GM23338 (cell line): Measurements from ENCODE around the gene SORCS3. TPM values are rescaled to one million over a fixed set of nuclear protein-coding genes. Genes with fewer than 3 reads are reported as not detected.

ENCODE experiments used
- ATAC-seq: fragments of 200-7000 bp; cut with Tn5 transposase; 3 replicates; pipeline ENCODE4 v1.9.1; 2020
- DNase-seq: peaks from one replicate; pipeline ENCODE4 v3.0.0-alpha.2; 2015; ENCODE audit warnings: low spot score
- H2AFZ ChIP-seq: fragments of 200-600 bp; sonication (generic); 2 replicates; pipeline ENCODE4 v1.8.0; 2016; ENCODE audit warnings: antibody characterized with exemption, mild to moderate bottlenecking, moderate library complexity
- H3F3A ChIP-seq: fragments of 200-600 bp; sonication (generic); replicated peaks from 2 replicates; pipeline ENCODE4 v1.8.0; 2017; ENCODE audit warnings: antibody characterized with exemption, mixed run types, low read depth
- H3K27ac ChIP-seq: fragments of 200-600 bp; sonication (generic); 2 replicates; pipeline ENCODE4 v1.6.1; 2016; ENCODE audit warnings: low read depth
- H3K27me3 ChIP-seq: fragments of 200-600 bp; sonication (generic); 2 replicates; pipeline ENCODE4 v1.8.0; 2016; ENCODE audit warnings: mild to moderate bottlenecking, mixed run types, moderate library complexity; ENCODE audit not compliant: insufficient read depth
- H3K36me3 ChIP-seq: fragments of 200-600 bp; sonication (generic); 2 replicates; pipeline ENCODE4 v1.8.0; 2016; ENCODE audit warnings: mild to moderate bottlenecking; ENCODE audit not compliant: insufficient read depth
- H3K4me1 ChIP-seq: fragments of 200-600 bp; sonication (generic); 2 replicates; pipeline ENCODE4 v1.8.0; 2016; ENCODE audit warnings: mild to moderate bottlenecking, moderate library complexity; ENCODE audit not compliant: insufficient read depth
- H3K4me2 ChIP-seq: fragments of 200-600 bp; sonication (generic); 2 replicates; pipeline ENCODE4 v1.7.1; 2017; ENCODE audit warnings: mixed run types
- H3K4me3 ChIP-seq: fragments of 200-600 bp; sonication (generic); 2 replicates; pipeline ENCODE4 v1.6.1; 2016; ENCODE audit warnings: mixed run types
- H3K79me2 ChIP-seq: fragments of 200-600 bp; sonication (generic); replicated peaks from 2 replicates; pipeline ENCODE4 v1.8.0; 2017; ENCODE audit warnings: mild to moderate bottlenecking; ENCODE audit not compliant: insufficient read depth
- H3K9me2 ChIP-seq: fragments of 200-600 bp; sonication (generic); 2 replicates; pipeline ENCODE4 v1.8.0; 2017; ENCODE audit not compliant: insufficient read depth
- H4K20me1 ChIP-seq: fragments of 200-600 bp; sonication (generic); replicated peaks from 2 replicates; pipeline ENCODE4 v1.8.0; 2017; ENCODE audit warnings: mild to moderate bottlenecking; ENCODE audit not compliant: insufficient read depth
- H3K27ac Mint-ChIP-seq: 2 replicates; pipeline ENCODE4 v1.8.0; 2020; ENCODE audit warnings: inconsistent platforms, mild to moderate bottlenecking, moderate library complexity, mixed read lengths
- H3K27me3 Mint-ChIP-seq: 3 replicates; pipeline ENCODE4 v1.8.0; 2022; ENCODE audit warnings: low read depth, mild to moderate bottlenecking, moderate library complexity, mixed read lengths, inconsistent platforms; ENCODE audit not compliant: insufficient read depth, poor library complexity
- H3K36me3 Mint-ChIP-seq: 3 replicates; pipeline ENCODE4 v1.8.0; 2021; ENCODE audit warnings: low read depth, mild to moderate bottlenecking, inconsistent platforms, moderate library complexity, mixed read lengths
- H3K4me1 Mint-ChIP-seq: 3 replicates; pipeline ENCODE4 v1.8.0; 2020; ENCODE audit warnings: mild to moderate bottlenecking, inconsistent platforms, mixed read lengths
- H3K4me3 Mint-ChIP-seq: 3 replicates; pipeline ENCODE4 v1.8.0; 2021; ENCODE audit warnings: moderate library complexity, mild to moderate bottlenecking, inconsistent platforms, mixed read lengths
- H3K9me3 Mint-ChIP-seq: 3 replicates; pipeline ENCODE4 v1.8.0; 2020; ENCODE audit warnings: moderate library complexity, mild to moderate bottlenecking, inconsistent platforms, mixed read lengths
- CREB1 ChIP-seq: fragments of 250-450 bp; sonication (Bioruptor Pico); IDR thresholded peaks from 2 replicates; pipeline ENCODE4 v1.5.0; 2020; ENCODE audit warnings: low read depth, mild to moderate bottlenecking, moderate library complexity
- EZH2 ChIP-seq: fragments of 200-600 bp; sonication (generic); IDR thresholded peaks from one replicate; pipeline ENCODE4 v1.8.0; 2017; ENCODE audit warnings: antibody characterized with exemption, mild to moderate bottlenecking, low read depth; ENCODE audit not compliant: unreplicated experiment
- EZH2phosphoT487 ChIP-seq: fragments of 200-600 bp; sonication (generic); IDR thresholded peaks from one replicate; pipeline ENCODE4 v1.8.1; 2018; ENCODE audit warnings: antibody characterized with exemption; ENCODE audit not compliant: unreplicated experiment
- JUNB ChIP-seq: IDR thresholded peaks from one replicate; pipeline ENCODE4 v1.6.1; 2016; ENCODE audit warnings: antibody characterized with exemption; ENCODE audit not compliant: unreplicated experiment
- NANOG ChIP-seq: IDR thresholded peaks from 2 replicates; pipeline ENCODE4 v1.6.1; 2016; ENCODE audit warnings: antibody characterized with exemption, borderline replicate concordance
- POLR2AphosphoS5 ChIP-seq: IDR thresholded peaks from 2 replicates; pipeline ENCODE4 v1.6.1; 2016; ENCODE audit warnings: antibody characterized with exemption, low read depth
- STAT1 ChIP-seq: IDR thresholded peaks from one replicate; pipeline ENCODE4 v1.6.1; 2016; ENCODE audit warnings: antibody characterized with exemption; ENCODE audit not compliant: unreplicated experiment
- ZNF114 ChIP-seq: fragments of 250-450 bp; sonication (Bioruptor Pico); IDR thresholded peaks from 2 replicates; pipeline ENCODE4 v1.5.0; 2020; ENCODE audit warnings: mild to moderate bottlenecking, moderate library complexity
- ZNF331 ChIP-seq: fragments of 250-450 bp; sonication (Bioruptor Pico); IDR thresholded peaks from 2 replicates; pipeline ENCODE4 v1.5.0; 2020; ENCODE audit warnings: low read depth, mild to moderate bottlenecking, moderate library complexity
- polyA plus RNA-seq: library from polyadenylated mRNA; unstranded; fragments of >200 nt; fragmentation: Nextera tagmentation; extraction: Ambion mirVana; gene quantifications from 2 replicates; pipeline ENCODE4 v1.2.1, GENCODE V29; 2016
- total RNA-seq: library from RNA; depleted of rRNA; stranded (reverse); fragments of >200 nt; shearing (Covaris generic); gene quantifications from 2 replicates; pipeline ENCODE4 v1.2.3, GENCODE V29; 2014
- TF ChIP-seq, protein P1 (sequence below): IDR thresholded peaks from one replicate; pipeline ENCODE4 v1.6.1; 2018; ENCODE audit warnings: antibody characterized with exemption; ENCODE audit not compliant: unreplicated experiment
- TF ChIP-seq, protein P2 (sequence below): fragments of 250-450 bp; sonication (Bioruptor Pico); IDR thresholded peaks from 2 replicates; pipeline ENCODE4 v1.5.0; 2020; ENCODE audit warnings: mild to moderate bottlenecking, moderate library complexity
- TF ChIP-seq, protein P3 (sequence below), 2 experiments: fragments of 200-600 bp in 1 of 2; sonication (generic) in 1 of 2; conservative IDR thresholded peaks; 2 replicates each; pipeline versions ENCODE4 v1.5.1 to v1.6.1; 2016 to 2017; ENCODE audit warnings: antibody characterized with exemption in 2 of 2, low read depth in 2 of 2, mild to moderate bottlenecking in 2 of 2, moderate library complexity in 1 of 2
- TF ChIP-seq, protein P4 (sequence below): IDR thresholded peaks from 2 replicates; pipeline ENCODE4 v1.6.1; 2016; ENCODE audit warnings: antibody characterized with exemption

The SORCS3 gene
- total and polyA plus RNA-seq, 2 experiments from 2014 or later, result 0.37 to 1.4 TPM

DNA sequence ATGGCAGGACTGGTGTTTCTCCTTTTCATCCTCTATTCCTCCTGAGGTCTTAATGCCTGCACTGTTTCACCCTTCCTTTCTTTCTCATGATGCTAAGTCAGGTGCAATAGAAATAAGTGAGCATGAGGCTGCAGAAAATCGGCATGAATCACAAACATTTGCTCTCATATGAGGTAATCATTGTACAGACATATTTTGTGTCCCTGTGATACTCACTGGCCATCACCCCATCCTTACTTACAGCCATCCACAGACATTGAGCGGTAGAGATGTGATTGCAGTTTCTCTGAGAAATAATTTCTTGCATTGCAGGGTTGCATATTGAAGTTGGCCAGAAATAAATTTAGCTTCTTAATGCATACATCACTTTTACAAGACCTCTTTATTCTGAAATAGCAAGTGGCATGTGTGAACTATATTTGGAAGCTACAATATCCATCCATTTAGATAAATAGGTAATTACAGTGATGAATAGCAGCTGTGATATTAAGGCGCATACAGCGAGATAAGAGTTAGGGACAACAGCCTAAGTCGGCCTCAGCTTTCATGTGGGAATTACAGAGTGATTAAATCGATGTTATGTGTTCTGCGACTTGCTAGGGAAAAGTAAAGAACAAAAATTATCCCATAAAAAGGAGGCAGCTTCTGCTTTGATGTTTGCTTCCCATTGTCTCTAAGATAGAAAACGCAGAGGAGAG lies 612.6 kb downstream of the SORCS3 start:
- no peak overlapping the region for H3K4me3 ChIP-seq
- H3K36me3 ChIP-seq, result no peaks in the 10 kb centered on the region
- no peak overlapping the region for H3K4me2 ChIP-seq
- DNase-seq, result no peak
- no peaks in the 10 kb centered on the region for H3K79me2 ChIP-seq
- H3K27me3 ChIP-seq, result no peaks in the 10 kb centered on the region
- no peaks in the 10 kb centered on the region for H3F3A ChIP-seq
- no peaks in the 10 kb centered on the region for H4K20me1 ChIP-seq
- Mint-ChIP-seq H3K4me1 (peaks cover 10% of the 10 kb centered on the region), H3K36me3 (no peaks in the 10 kb centered on the region), H3K27ac (no peak overlapping the region), H3K4me3 (no peak overlapping the region), H3K9me3 (no peaks in the 10 kb centered on the region; the same call in 2 of the 3 replicates), H3K27me3 (peaks cover 9% of the 10 kb centered on the region)
- ATAC-seq, result no peak
- H3K9me2 ChIP-seq, result 0 out of 2 replicates have a peak, but pooled peaks cover 5% of the 10 kb centered on the region
- H3K4me1 ChIP-seq, result no peaks in the 10 kb centered on the region
- no peak overlapping the region for H2AFZ ChIP-seq
- no peak for TF ChIP-seq NANOG
- TF ChIP-seq STAT1, result no peak
- TF ChIP-seq, protein P1, sequence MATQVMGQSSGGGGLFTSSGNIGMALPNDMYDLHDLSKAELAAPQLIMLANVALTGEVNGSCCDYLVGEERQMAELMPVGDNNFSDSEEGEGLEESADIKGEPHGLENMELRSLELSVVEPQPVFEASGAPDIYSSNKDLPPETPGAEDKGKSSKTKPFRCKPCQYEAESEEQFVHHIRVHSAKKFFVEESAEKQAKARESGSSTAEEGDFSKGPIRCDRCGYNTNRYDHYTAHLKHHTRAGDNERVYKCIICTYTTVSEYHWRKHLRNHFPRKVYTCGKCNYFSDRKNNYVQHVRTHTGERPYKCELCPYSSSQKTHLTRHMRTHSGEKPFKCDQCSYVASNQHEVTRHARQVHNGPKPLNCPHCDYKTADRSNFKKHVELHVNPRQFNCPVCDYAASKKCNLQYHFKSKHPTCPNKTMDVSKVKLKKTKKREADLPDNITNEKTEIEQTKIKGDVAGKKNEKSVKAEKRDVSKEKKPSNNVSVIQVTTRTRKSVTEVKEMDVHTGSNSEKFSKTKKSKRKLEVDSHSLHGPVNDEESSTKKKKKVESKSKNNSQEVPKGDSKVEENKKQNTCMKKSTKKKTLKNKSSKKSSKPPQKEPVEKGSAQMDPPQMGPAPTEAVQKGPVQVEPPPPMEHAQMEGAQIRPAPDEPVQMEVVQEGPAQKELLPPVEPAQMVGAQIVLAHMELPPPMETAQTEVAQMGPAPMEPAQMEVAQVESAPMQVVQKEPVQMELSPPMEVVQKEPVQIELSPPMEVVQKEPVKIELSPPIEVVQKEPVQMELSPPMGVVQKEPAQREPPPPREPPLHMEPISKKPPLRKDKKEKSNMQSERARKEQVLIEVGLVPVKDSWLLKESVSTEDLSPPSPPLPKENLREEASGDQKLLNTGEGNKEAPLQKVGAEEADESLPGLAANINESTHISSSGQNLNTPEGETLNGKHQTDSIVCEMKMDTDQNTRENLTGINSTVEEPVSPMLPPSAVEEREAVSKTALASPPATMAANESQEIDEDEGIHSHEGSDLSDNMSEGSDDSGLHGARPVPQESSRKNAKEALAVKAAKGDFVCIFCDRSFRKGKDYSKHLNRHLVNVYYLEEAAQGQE, result no peak
- no peak for TF ChIP-seq EZH2phosphoT487
- TF ChIP-seq, protein P2, sequence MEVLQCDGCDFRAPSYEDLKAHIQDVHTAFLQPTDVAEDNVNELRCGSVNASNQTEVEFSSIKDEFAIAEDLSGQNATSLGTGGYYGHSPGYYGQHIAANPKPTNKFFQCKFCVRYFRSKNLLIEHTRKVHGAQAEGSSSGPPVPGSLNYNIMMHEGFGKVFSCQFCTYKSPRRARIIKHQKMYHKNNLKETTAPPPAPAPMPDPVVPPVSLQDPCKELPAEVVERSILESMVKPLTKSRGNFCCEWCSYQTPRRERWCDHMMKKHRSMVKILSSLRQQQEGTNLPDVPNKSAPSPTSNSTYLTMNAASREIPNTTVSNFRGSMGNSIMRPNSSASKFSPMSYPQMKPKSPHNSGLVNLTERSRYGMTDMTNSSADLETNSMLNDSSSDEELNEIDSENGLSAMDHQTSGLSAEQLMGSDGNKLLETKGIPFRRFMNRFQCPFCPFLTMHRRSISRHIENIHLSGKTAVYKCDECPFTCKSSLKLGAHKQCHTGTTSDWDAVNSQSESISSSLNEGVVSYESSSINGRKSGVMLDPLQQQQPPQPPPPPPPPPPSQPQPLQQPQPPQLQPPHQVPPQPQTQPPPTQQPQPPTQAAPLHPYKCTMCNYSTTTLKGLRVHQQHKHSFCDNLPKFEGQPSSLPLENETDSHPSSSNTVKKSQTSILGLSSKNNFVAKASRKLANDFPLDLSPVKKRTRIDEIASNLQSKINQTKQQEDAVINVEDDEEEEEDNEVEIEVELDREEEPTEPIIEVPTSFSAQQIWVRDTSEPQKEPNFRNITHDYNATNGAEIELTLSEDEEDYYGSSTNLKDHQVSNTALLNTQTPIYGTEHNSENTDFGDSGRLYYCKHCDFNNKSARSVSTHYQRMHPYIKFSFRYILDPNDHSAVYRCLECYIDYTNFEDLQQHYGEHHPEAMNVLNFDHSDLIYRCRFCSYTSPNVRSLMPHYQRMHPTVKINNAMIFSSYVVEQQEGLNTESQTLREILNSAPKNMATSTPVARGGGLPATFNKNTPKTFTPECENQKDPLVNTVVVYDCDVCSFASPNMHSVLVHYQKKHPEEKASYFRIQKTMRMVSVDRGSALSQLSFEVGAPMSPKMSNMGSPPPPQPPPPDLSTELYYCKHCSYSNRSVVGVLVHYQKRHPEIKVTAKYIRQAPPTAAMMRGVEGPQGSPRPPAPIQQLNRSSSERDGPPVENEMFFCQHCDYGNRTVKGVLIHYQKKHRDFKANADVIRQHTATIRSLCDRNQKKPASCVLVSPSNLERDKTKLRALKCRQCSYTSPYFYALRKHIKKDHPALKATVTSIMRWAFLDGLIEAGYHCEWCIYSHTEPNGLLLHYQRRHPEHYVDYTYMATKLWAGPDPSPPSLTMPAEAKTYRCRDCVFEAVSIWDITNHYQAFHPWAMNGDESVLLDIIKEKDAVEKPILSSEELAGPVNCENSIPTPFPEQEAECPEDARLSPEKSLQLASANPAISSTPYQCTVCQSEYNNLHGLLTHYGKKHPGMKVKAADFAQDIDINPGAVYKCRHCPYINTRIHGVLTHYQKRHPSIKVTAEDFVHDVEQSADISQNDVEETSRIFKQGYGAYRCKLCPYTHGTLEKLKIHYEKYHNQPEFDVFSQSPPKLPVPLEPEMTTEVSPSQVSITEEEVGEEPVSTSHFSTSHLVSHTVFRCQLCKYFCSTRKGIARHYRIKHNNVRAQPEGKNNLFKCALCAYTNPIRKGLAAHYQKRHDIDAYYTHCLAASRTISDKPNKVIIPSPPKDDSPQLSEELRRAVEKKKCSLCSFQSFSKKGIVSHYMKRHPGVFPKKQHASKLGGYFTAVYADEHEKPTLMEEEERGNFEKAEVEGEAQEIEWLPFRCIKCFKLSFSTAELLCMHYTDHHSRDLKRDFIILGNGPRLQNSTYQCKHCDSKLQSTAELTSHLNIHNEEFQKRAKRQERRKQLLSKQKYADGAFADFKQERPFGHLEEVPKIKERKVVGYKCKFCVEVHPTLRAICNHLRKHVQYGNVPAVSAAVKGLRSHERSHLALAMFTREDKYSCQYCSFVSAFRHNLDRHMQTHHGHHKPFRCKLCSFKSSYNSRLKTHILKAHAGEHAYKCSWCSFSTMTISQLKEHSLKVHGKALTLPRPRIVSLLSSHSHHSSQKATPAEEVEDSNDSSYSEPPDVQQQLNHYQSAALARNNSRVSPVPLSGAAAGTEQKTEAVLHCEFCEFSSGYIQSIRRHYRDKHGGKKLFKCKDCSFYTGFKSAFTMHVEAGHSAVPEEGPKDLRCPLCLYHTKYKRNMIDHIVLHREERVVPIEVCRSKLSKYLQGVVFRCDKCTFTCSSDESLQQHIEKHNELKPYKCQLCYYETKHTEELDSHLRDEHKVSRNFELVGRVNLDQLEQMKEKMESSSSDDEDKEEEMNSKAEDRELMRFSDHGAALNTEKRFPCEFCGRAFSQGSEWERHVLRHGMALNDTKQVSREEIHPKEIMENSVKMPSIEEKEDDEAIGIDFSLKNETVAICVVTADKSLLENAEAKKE (CRISPR knock-in tag), result no peak
- TF ChIP-seq ZNF331 (CRISPR knock-in tag), result no peak
- no peak for TF ChIP-seq CREB1
- TF ChIP-seq, protein P3, sequence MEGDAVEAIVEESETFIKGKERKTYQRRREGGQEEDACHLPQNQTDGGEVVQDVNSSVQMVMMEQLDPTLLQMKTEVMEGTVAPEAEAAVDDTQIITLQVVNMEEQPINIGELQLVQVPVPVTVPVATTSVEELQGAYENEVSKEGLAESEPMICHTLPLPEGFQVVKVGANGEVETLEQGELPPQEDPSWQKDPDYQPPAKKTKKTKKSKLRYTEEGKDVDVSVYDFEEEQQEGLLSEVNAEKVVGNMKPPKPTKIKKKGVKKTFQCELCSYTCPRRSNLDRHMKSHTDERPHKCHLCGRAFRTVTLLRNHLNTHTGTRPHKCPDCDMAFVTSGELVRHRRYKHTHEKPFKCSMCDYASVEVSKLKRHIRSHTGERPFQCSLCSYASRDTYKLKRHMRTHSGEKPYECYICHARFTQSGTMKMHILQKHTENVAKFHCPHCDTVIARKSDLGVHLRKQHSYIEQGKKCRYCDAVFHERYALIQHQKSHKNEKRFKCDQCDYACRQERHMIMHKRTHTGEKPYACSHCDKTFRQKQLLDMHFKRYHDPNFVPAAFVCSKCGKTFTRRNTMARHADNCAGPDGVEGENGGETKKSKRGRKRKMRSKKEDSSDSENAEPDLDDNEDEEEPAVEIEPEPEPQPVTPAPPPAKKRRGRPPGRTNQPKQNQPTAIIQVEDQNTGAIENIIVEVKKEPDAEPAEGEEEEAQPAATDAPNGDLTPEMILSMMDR (conservative IDR thresholded peaks at IDR 0.05; ENCODE audit: low read depth in 2 of 2), result no peak
- TF ChIP-seq, protein P4, sequence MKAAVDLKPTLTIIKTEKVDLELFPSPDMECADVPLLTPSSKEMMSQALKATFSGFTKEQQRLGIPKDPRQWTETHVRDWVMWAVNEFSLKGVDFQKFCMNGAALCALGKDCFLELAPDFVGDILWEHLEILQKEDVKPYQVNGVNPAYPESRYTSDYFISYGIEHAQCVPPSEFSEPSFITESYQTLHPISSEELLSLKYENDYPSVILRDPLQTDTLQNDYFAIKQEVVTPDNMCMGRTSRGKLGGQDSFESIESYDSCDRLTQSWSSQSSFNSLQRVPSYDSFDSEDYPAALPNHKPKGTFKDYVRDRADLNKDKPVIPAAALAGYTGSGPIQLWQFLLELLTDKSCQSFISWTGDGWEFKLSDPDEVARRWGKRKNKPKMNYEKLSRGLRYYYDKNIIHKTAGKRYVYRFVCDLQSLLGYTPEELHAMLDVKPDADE, result no peak
- TF ChIP-seq POLR2AphosphoS5, result no peak
- no peak for TF ChIP-seq ZNF114
- no peak for TF ChIP-seq EZH2
- TF ChIP-seq JUNB, result no peak
- no peak overlapping the region for H3K27ac ChIP-seq
